WTC11 (cell line): ENCODE data around the gene PAPPA2.

ENCODE experiments used
- CTCF ChIP-seq: fragments of 200-600 bp; IDR thresholded peaks from 2 replicates; pipeline ENCODE4 v1.8.0; 2022; ENCODE audit warnings: antibody characterized with exemption
- KAT7 ChIP-seq: sonication (generic); formaldehyde crosslinking; IDR thresholded peaks from 2 replicates; pipeline ENCODE4 v1.8.1; 2023; ENCODE audit warnings: missing genetic modification reagents, mild to moderate bottlenecking, borderline replicate concordance
- NR2C2 ChIP-seq: sonication (generic); formaldehyde crosslinking; IDR thresholded peaks from 2 replicates; pipeline ENCODE4 v1.8.0; 2022; ENCODE audit warnings: mild to moderate bottlenecking, missing genetic modification reagents
- NR3C1 ChIP-seq: sonication (generic); formaldehyde crosslinking; conservative IDR thresholded peaks from 2 replicates; pipeline ENCODE4 v1.8.1; 2023; ENCODE audit warnings: low read depth, mild to moderate bottlenecking, missing genetic modification reagents
- RELA ChIP-seq: sonication (generic); formaldehyde crosslinking; IDR thresholded peaks from 2 replicates; pipeline ENCODE4 v1.8.1; 2022; ENCODE audit warnings: missing genetic modification reagents, mild to moderate bottlenecking, borderline replicate concordance
- SP1 ChIP-seq: sonication (generic); formaldehyde crosslinking; conservative IDR thresholded peaks from 2 replicates; pipeline ENCODE4 v1.8.1; 2022; ENCODE audit warnings: missing genetic modification reagents
- USF2 ChIP-seq: sonication (generic); formaldehyde crosslinking; IDR thresholded peaks from 2 replicates; pipeline ENCODE4 v1.8.1; 2023; ENCODE audit warnings: mild to moderate bottlenecking, missing genetic modification reagents, moderate library complexity
- ZBTB21 ChIP-seq: sonication (generic); formaldehyde crosslinking; IDR thresholded peaks from 2 replicates; pipeline ENCODE4 v1.8.1; 2023; ENCODE audit warnings: mild to moderate bottlenecking, missing genetic modification reagents, borderline replicate concordance

- TF ChIP-seq SP1 (CRISPR knock-in tag): no peak
- TF ChIP-seq KAT7 (CRISPR knock-in tag): no peak
- no peak for TF ChIP-seq RELA (CRISPR knock-in tag)
- no peak for TF ChIP-seq NR2C2 (CRISPR knock-in tag)
- TF ChIP-seq CTCF: no peak
- TF ChIP-seq NR3C1 (CRISPR knock-in tag): no peak
- TF ChIP-seq USF2 (CRISPR knock-in tag): no peak
- no peak for TF ChIP-seq ZBTB21 (CRISPR knock-in tag)
Measured at GRCh38 chr1:176416777-176417176, 46.2 kb upstream of the PAPPA2 start.
